Pancreas (tissue), 10 donors: ENCODE data around the gene KBTBD3. TPM values are rescaled to one million over a fixed set of nuclear protein-coding genes. Genes with fewer than 3 reads are reported as not detected.

Experiments
- ATAC-seq, 4 donors: fragments of 200-7000 bp; cut with Tn5 transposase; one replicate each; pipeline versions ENCODE4 v1.8.0 to v1.9.1; 2020; ENCODE audit warnings: mild to moderate bottlenecking in 4 of 4, moderate library complexity in 4 of 4
- DNase-seq, 6 donors: peaks; one replicate each; pipeline ENCODE4 v3.0.0-alpha.2; 2020
- FAIRE-seq: peaks from 2 replicates; lab custom pipeline; 2012; peaks lifted over from hg19 to GRCh38; lab: Jason Lieb, UNC
- H3K27ac ChIP-seq, 4 donors: fragments of 200-600 bp; sonication (generic); 1 replicate in 3 of 4; 2 replicates in 1 of 4; pipeline versions ENCODE4 v1.5.0 to v1.8.0; 2020
- H3K27me3 ChIP-seq, 4 donors: fragments of 200-600 bp; one replicate each; pipeline ENCODE4 v1.8.0; 2021
- H3K36me3 ChIP-seq, 3 donors: fragments of 200-600 bp; sonication (generic) in 1 of 3; one replicate each; pipeline versions ENCODE4 v1.5.0 to v1.8.0; 2020 to 2021
- H3K4me1 ChIP-seq, 3 donors: fragments of 200-600 bp; one replicate each; pipeline ENCODE4 v1.8.0; 2021
- H3K4me3 ChIP-seq, 4 donors: fragments of 200-600 bp; sonication (generic) in 2 of 4; one replicate each; pipeline versions ENCODE4 v1.5.0 to v1.8.0; 2020 to 2021
- H3K9me3 ChIP-seq, 4 donors: fragments of 200-600 bp; one replicate each; pipeline ENCODE4 v1.8.0; 2021
- WGBS, 2 donors: extraction: QIAGEN DNeasy Blood & Tissue Kit; methylation state at CpG; one replicate each; pipeline ENCODE4 v1.1.7; 2013; 5-methylcytosine and 5-hydroxymethylcytosine counted together
- intact Hi-C, 3 donors: fragments of 100-400 bp; cut with DNase I; formaldehyde crosslinking; loops; one replicate each; pipeline versions ENCODE4 v1.11.1 to v1.14.2; 2022
- polyA plus RNA-seq, 2 donors: library from polyadenylated mRNA; stranded (reverse); fragments of 200-250 nt; gene quantifications; one replicate each; pipeline ENCODE4 v1.2.3, GENCODE V29; 2013
- total RNA-seq, 6 donors: library from RNA; stranded (reverse); fragmentation: NEBNext Ultra II Directional in 4 of 6; extraction: Animal tissue kit (Norgen Biotek cat#: 25700) in 4 of 6; gene quantifications; one replicate each; pipeline versions ENCODE4 v1.2.1 to v1.2.4, GENCODE V29; 2021 to 2023
- TF ChIP-seq, protein P1 (sequence below), 4 donors: fragments of 200-600 bp; sonication (generic) in 3 of 4; IDR thresholded peaks; one replicate each; pipeline versions ENCODE4 v1.5.0 to v1.8.0; 2021; ENCODE audit warnings: antibody characterized with exemption in 4 of 4
- donor health status: healthy with polysubstance abuse.
- donor health status: DM: no; HTN: no; CAD: no; lungs with moderate emphysema.
- donor health status: DM: no; HTN: no; CAD: no.
- donor health status: control.
- donor health status: control.
- donor health status: Bipolar disorder and iron deficiency.
- donor health status: DM: yes; HTN: yes; CAD: no.
- donor health status: DM: no; HTN: no; CAD: no.
- donor health status: DM: no; HTN: no; CAD: no.
- donor health status: DM: yes; HTN: yes; CAD: no.

The KBTBD3 gene
- total and polyA plus RNA-seq, 8 donors, result 2.7 to 11.1 (median 5.4) TPM

DNA sequence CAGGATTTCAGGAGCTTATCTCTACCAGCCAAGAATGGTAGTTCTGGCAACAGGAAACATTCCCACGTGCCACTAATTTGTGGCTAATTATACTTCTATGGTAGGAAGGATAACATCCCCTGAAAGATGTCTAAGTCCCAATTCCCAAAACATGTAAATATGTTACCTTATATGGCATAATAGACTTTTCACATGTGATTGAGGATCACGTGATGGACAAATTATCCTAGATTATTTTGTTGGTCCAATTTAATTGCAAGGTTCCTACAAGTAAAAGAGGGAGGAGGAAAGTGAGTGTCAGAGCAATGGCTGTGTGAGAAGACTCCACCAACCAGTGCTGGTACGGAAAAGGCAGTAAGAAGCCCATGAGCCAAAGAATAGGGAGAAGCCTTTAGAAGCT, 45.2 kb downstream of the KBTBD3 start:
- WGBS, 2 donors, result 77 to 84% methylated on average over 3 of the region's 3 CpGs
- intact Hi-C loops, result no loop called here
- ATAC-seq, result no peak
- no peaks in the 10 kb centered on the region for H3K27me3 ChIP-seq
- peaks cover 0 to 10% (median 4%) of the 10 kb centered on the region in 3 donors for H3K4me1 ChIP-seq
- TF ChIP-seq, protein P1, sequence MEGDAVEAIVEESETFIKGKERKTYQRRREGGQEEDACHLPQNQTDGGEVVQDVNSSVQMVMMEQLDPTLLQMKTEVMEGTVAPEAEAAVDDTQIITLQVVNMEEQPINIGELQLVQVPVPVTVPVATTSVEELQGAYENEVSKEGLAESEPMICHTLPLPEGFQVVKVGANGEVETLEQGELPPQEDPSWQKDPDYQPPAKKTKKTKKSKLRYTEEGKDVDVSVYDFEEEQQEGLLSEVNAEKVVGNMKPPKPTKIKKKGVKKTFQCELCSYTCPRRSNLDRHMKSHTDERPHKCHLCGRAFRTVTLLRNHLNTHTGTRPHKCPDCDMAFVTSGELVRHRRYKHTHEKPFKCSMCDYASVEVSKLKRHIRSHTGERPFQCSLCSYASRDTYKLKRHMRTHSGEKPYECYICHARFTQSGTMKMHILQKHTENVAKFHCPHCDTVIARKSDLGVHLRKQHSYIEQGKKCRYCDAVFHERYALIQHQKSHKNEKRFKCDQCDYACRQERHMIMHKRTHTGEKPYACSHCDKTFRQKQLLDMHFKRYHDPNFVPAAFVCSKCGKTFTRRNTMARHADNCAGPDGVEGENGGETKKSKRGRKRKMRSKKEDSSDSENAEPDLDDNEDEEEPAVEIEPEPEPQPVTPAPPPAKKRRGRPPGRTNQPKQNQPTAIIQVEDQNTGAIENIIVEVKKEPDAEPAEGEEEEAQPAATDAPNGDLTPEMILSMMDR (IDR thresholded peaks at IDR 0.05), result no peak
- no peak for FAIRE-seq
- no peaks in the 10 kb centered on the region for H3K9me3 ChIP-seq
- no peak for DNase-seq
- no peak overlapping the region for H3K4me3 ChIP-seq
- no peak overlapping the region for H3K27ac ChIP-seq
- H3K36me3 ChIP-seq, result no peaks in the 10 kb centered on the region

DNA sequence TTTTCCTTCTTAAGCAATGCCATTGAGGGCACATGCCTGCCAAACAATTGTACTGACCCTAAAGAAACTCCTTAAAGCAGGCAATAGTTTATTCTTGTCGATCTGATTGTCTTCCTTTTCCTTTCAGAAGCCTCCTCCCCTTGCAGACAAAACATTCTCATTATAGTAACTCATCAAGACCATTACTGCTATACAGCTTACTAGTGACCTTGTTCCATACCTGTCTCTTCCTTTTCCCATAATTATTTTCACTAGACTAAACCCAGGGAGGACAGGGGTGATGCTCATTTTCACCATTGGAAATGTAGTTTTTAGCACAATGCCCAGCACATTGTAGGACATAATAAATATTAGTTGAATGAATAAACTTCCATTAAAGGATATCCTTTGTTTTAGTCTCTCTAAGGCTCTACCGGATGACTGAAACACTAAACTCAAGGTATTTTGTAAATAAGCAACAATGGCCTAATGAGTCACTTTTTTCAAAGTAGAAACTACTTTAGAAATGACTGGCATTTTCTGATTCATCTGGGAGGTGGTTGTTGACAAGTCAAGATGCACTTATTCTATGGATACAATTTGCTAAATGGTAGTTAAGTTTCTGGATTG, 45.8 kb downstream of the KBTBD3 start:
- intact Hi-C loops, result no loop called here
- TF ChIP-seq, protein P1 (IDR thresholded peaks at IDR 0.05), result no peak
- no peaks in the 10 kb centered on the region for H3K36me3 ChIP-seq
- H3K27ac ChIP-seq, result peak overlapping the region in 1 of 4 donors; percentile 24
- H3K4me3 ChIP-seq, result no peak overlapping the region
- FAIRE-seq, result no peak
- no peaks in the 10 kb centered on the region for H3K27me3 ChIP-seq
- H3K4me1 ChIP-seq, result peaks cover 0 to 10% (median 4%) of the 10 kb centered on the region in 3 donors
- DNase-seq, result no peak
- 67 to 73% methylated on average over 2 of the region's 2 CpGs for WGBS, 2 donors
- ATAC-seq, result no peak
- no peaks in the 10 kb centered on the region for H3K9me3 ChIP-seq

DNA sequence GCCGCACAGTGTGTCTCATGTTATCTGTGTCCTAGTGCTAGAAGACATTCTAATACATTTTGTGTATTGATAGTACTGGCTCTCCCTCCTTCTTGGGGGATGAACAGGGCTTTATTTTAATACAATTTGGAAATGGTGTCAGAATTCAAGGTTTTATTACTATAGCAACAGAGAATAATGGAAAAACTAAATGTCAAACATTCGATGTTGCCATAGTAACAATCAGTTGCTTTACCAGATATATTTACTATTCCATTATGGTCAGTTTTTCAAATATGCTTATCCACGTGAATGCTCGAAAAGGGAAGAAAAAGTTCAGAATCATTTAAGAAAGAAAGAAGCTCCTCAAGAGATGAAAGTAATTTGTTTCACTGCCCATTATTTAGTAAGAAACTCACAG, 46.5 kb downstream of the KBTBD3 start:
- intact Hi-C loops, result no loop called here
- TF ChIP-seq, protein P1 (IDR thresholded peaks at IDR 0.05), result no peak
- FAIRE-seq, result no peak

DNA sequence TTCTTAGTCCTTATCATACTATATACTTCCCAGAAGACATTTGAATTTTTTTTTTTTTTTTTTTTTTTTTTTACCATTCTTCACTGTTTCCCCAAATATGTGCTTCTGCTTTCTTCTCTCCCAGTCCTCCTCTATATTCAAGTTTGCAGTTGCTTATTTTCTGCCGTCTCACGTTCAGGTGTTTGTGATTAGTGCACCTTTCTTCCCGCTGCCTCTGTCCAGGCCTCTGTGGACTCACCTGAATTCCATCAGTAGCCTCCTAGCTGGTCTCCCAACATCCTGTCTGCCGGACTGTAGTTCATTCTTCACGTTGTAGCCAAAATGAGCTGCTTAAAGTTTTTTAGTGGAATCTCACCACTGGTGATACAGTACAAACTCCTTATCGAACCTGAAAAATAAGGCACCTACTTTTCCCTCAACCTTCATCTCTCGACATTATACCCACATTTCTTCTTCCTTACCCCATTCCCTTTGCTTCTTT, 54.3 kb downstream of the KBTBD3 start:
- ATAC-seq, result no peak
- intact Hi-C loops, result no loop called here
- H3K36me3 ChIP-seq, result no peaks in the 10 kb centered on the region
- WGBS, 2 donors, result 86 to 88% methylated on average over 7 of the region's 7 CpGs
- FAIRE-seq, result no peak
- DNase-seq, result no peak
- H3K4me3 ChIP-seq, result peak overlapping the region in 3 of 4 donors; percentile 79 to 96 (median 82)
- H3K9me3 ChIP-seq, result no peaks in the 10 kb centered on the region
- H3K27ac ChIP-seq, result peak overlapping the region in 3 of 4 donors; percentile 37 to 66 (median 61)
- H3K4me1 ChIP-seq, result peaks cover 10 to 18% (median 17%) of the 10 kb centered on the region in 3 donors
- H3K27me3 ChIP-seq, result no peaks in the 10 kb centered on the region
- TF ChIP-seq, protein P1 (IDR thresholded peaks at IDR 0.05), result no peak

More for the DNA sequence above, 46.5 kb downstream of the KBTBD3 start:
- ATAC-seq, result peak; percentile 42 to 84 (median 62)
- 16 to 18% methylated on average over 4 of the region's 4 CpGs for WGBS, 2 donors
- no peak for DNase-seq
- no peaks in the 10 kb centered on the region for H3K9me3 ChIP-seq
- H3K4me3 ChIP-seq, result no peak overlapping the region
- no peaks in the 10 kb centered on the region for H3K36me3 ChIP-seq
- H3K4me1 ChIP-seq, result peaks cover 0 to 10% (median 4%) of the 10 kb centered on the region in 3 donors
- H3K27ac ChIP-seq, result peak overlapping the region in 1 of 4 donors; percentile 24
- no peaks in the 10 kb centered on the region for H3K27me3 ChIP-seq
